ENCODE data around the gene ZNF598.

ZNF598 gene

GRCh38 chr16:2009164-2009711 is 383 bp downstream of the ZNF598 start:
- Histone ChIP-seq H3K4me3 (peak overlapping the region; percentile 85), H3K27ac (peak overlapping the region; percentile 21 to 96)
- DNase-seq (ENCODE audit: low spot score), result no peak
- TF ChIP-seq, protein P1, sequence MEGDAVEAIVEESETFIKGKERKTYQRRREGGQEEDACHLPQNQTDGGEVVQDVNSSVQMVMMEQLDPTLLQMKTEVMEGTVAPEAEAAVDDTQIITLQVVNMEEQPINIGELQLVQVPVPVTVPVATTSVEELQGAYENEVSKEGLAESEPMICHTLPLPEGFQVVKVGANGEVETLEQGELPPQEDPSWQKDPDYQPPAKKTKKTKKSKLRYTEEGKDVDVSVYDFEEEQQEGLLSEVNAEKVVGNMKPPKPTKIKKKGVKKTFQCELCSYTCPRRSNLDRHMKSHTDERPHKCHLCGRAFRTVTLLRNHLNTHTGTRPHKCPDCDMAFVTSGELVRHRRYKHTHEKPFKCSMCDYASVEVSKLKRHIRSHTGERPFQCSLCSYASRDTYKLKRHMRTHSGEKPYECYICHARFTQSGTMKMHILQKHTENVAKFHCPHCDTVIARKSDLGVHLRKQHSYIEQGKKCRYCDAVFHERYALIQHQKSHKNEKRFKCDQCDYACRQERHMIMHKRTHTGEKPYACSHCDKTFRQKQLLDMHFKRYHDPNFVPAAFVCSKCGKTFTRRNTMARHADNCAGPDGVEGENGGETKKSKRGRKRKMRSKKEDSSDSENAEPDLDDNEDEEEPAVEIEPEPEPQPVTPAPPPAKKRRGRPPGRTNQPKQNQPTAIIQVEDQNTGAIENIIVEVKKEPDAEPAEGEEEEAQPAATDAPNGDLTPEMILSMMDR (IDR thresholded peaks at IDR 0.05), result no peak

DNA sequence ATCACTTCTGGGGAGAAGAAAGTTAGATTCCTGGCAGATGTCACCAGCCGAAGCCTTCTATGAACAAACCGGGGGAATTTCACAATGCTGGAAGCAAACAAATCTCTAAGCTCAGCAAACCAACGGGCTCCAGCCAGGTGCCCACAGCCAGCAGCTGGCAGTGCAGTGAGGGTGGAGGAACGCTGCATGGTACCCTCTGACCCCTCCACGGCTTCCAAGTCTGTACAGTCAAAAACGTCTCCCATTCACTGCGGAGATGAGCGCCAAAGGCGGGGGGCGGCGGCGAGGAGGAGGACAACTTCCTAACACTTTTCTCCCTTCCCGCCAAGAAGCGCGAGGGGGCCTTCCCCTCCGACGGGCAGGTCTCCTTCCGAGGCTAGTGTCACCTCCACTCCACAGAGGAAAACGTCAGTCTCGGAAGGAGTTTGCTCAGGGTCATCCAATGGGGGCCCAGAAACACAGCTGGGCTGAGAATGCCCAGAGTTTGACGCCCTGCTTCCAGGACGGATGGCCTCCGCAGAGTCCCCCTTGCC is 924 bp downstream of the ZNF598 start:
- Histone ChIP-seq H3K27ac (peak overlapping the region; percentile 21 to 96), H3K4me3 (peak overlapping the region; percentile 85)
- TF ChIP-seq, protein P1 (IDR thresholded peaks at IDR 0.05), result no peak
- no peak for DNase-seq (ENCODE audit: low spot score)

- DNase-seq (ENCODE audit: low spot score), result no peak
- Histone ChIP-seq H3K4me3 (peak overlapping the region; percentile 85), H3K27ac (no peak overlapping the region)
- TF ChIP-seq, protein P1 (IDR thresholded peaks at IDR 0.05), result no peak
Measured at GRCh38 chr16:2008009-2008526, 1.6 kb downstream of the ZNF598 start.

DNA sequence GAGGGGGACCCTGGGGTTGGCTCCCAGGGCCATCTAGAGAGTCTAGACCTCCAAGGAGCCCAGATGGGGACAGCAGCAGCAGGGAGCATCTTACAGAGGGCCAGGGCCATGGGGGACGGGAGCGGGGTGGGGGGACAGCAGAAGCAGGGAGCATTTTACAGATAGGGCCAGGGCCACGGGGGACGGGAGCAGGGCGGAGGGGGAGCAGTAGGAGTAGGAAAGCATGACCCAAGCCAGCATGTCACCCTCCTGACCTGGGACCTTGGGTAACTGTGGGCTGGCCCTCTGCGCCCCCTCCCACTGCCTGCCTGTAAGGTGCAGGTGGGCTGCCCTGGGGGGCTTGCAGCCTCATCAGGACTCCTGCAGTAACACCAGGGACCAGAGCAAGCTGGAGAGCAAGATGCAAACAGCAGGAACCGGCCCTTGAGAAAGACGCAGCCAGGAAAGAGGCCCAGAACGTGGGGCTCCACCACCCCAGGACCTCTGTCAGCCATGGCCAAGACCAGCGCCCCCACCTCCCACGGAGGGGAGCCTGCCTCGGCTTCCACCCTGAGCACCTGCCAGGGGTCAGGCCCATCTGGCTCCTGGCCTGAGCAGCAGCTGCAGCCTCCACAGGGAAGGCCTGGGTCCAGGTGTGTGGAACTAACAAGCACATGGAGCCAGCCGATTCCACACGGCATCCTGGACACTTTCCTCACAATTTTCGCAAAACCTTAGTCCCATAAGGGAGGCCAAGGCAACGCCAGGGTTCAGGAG is 2.4 kb downstream of the ZNF598 start:
- Histone ChIP-seq H3K4me3 (peak overlapping the region; percentile 19), H3K27ac (no peak overlapping the region)
- TF ChIP-seq, protein P1 (IDR thresholded peaks at IDR 0.05), result no peak
- DNase-seq (ENCODE audit: low spot score), result no peak

DNA sequence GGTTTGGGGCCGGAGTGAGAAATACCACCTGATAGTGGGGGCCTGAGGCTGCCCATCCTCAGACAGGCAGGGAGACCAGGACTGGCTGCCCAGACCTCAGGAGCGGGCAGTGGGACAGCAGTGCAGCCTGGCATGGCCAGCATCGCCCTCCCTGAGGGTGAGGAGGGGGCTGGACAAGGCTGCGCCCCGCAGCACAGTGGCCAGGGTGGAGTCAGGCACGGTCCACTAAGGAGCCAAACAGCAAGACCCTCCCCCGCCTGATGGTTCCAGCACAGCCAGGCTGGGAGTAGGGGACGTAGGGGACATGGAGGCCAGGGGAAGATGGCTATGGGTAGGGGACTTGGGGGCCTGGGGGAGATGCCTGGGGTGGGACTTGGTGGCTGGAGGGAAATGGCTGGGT is 3.3 kb downstream of the ZNF598 start:
- DNase-seq (ENCODE audit: low spot score), result no peak
- Histone ChIP-seq H3K27ac (no peak overlapping the region), H3K4me3 (no peak overlapping the region)
- TF ChIP-seq, protein P1 (IDR thresholded peaks at IDR 0.05), result no peak

GRCh38 chr16:2005646-2006045 is 4.0 kb downstream of the ZNF598 start:
- H3K27ac ChIP-seq, result no peak overlapping the region
- TF ChIP-seq, protein P1 (IDR thresholded peaks at IDR 0.05), result no peak
- no peak for DNase-seq (ENCODE audit: low spot score)
- H3K4me3 ChIP-seq, result no peak overlapping the region
